ENCODE results near the gene GPR162.

GRCh38 chr12:6846316-6846869, 24.8 kb downstream of the GPR162 start:
- no peak for TF ChIP-seq BACH2 (CRISPR knock-in tag; IDR thresholded peaks at IDR 0.05; ENCODE audit: borderline replicate concordance)
- TF ChIP-seq TOX (CRISPR knock-in tag; IDR thresholded peaks at IDR 0.05; ENCODE audit: borderline replicate concordance): no peak
- TF ChIP-seq CSDC2 (CRISPR knock-in tag; IDR thresholded peaks at IDR 0.05): no peak
- TF ChIP-seq ARNTL (CRISPR knock-in tag; IDR thresholded peaks at IDR 0.05; ENCODE audit: borderline replicate concordance, low read depth): no peak
- TF ChIP-seq ISL1 (CRISPR knock-in tag; IDR thresholded peaks at IDR 0.05): no peak
- TF ChIP-seq, protein P1, sequence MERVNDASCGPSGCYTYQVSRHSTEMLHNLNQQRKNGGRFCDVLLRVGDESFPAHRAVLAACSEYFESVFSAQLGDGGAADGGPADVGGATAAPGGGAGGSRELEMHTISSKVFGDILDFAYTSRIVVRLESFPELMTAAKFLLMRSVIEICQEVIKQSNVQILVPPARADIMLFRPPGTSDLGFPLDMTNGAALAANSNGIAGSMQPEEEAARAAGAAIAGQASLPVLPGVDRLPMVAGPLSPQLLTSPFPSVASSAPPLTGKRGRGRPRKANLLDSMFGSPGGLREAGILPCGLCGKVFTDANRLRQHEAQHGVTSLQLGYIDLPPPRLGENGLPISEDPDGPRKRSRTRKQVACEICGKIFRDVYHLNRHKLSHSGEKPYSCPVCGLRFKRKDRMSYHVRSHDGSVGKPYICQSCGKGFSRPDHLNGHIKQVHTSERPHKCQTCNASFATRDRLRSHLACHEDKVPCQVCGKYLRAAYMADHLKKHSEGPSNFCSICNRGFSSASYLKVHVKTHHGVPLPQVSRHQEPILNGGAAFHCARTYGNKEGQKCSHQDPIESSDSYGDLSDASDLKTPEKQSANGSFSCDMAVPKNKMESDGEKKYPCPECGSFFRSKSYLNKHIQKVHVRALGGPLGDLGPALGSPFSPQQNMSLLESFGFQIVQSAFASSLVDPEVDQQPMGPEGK (CRISPR knock-in tag; IDR thresholded peaks at IDR 0.05; ENCODE audit: borderline replicate concordance): no peak
- no peak for TF ChIP-seq ZNF565 (CRISPR knock-in tag; conservative IDR thresholded peaks at IDR 0.05; ENCODE audit: low read depth)
- TF ChIP-seq SNAI2 (CRISPR knock-in tag; IDR thresholded peaks at IDR 0.05): no peak
- TF ChIP-seq OSR1 (CRISPR knock-in tag; IDR thresholded peaks at IDR 0.05): no peak
